GM13977 (cell line): ENCODE results near the gene C18orf32.

Experiments used
- DNase-seq: peaks from one replicate; pipeline ENCODE4 v3.0.0; 2012; ENCODE audit warnings: low spot score
- in situ Hi-C: fragments of 300-500 bp; cut with MboI; formaldehyde crosslinking; loops from one replicate; pipeline ENCODE4 v1.12.0; 2022; ENCODE audit warnings: low sequenced_read_pairs, low pct_unique_long_range_greater_than_20kb, mixed read lengths, inconsistent platforms; ENCODE audit not compliant: unreplicated experiment
- TF ChIP-seq, protein P1 (sequence below): IDR thresholded peaks from 2 replicates; pipeline ENCODE4 v1.5.1; 2012; ENCODE audit warnings: mild to moderate bottlenecking, control low read depth; ENCODE audit not compliant: insufficient read depth; ENCODE audit errors: extremely low read depth, missing control alignments

The C18orf32 gene

DNA sequence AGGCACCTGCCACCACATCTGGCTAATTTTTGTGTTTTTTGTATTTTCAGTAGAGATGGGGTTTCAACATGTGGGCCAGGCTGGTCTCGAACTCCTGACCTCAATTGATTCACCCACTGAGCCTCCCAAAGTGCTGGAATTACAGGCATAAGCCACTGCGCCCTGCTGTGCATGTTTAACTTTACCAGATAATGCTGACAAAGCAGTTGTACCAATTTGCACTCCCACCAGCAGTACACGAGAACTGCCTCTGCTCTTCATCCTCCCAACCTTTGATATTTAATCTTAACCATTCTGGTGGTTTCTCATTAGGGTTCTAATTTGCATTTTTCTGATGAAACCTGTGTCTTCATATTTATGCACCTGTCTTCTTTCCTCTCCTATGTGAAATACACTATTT is 14.6 kb downstream of the C18orf32 start:
- DNase-seq: no peak
- TF ChIP-seq, protein P1, sequence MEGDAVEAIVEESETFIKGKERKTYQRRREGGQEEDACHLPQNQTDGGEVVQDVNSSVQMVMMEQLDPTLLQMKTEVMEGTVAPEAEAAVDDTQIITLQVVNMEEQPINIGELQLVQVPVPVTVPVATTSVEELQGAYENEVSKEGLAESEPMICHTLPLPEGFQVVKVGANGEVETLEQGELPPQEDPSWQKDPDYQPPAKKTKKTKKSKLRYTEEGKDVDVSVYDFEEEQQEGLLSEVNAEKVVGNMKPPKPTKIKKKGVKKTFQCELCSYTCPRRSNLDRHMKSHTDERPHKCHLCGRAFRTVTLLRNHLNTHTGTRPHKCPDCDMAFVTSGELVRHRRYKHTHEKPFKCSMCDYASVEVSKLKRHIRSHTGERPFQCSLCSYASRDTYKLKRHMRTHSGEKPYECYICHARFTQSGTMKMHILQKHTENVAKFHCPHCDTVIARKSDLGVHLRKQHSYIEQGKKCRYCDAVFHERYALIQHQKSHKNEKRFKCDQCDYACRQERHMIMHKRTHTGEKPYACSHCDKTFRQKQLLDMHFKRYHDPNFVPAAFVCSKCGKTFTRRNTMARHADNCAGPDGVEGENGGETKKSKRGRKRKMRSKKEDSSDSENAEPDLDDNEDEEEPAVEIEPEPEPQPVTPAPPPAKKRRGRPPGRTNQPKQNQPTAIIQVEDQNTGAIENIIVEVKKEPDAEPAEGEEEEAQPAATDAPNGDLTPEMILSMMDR: no peak
- in situ Hi-C loops: no loop called here

DNA sequence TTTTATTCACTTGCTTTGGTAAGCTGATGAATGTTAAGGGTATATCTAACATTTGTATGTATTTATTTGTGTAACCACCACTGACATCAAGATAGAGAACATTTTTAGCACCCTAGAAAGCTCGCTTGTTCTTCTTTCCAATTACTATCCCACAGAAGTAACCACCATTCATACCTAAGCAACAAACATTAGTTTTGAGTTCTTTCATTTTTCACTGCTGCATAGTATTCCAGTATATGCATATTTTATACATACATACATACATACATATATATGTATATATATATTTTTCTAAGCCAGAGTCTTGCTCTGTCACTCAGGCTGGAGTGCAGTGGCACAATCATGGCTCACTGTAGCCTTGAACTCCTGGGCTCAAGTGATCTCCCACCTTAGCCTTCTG is 15.5 kb downstream of the C18orf32 start:
- in situ Hi-C loops: no loop called here
- no peak for DNase-seq
- TF ChIP-seq, protein P1: no peak

DNA sequence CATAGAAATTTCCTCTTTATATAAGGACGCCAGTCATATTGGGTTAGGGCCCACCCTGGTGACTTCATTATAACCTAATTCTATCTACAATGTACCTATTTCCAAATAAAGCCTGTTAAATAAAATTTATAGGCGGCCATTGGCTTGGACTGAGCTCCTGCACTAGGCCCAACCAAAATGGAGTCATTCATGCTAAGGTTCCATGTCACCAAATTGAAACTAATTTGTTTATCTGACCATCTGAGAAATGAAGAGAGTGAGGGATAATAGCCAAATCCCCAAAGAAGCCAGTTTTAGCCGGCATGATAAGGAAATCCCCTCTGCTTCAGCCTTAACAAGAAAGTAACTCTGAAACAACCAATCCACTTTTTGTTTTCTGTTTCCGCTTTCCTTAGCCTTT is 19.4 kb downstream of the C18orf32 start:
- TF ChIP-seq, protein P1: no peak
- no peak for DNase-seq
- in situ Hi-C loops: no loop called here

DNA sequence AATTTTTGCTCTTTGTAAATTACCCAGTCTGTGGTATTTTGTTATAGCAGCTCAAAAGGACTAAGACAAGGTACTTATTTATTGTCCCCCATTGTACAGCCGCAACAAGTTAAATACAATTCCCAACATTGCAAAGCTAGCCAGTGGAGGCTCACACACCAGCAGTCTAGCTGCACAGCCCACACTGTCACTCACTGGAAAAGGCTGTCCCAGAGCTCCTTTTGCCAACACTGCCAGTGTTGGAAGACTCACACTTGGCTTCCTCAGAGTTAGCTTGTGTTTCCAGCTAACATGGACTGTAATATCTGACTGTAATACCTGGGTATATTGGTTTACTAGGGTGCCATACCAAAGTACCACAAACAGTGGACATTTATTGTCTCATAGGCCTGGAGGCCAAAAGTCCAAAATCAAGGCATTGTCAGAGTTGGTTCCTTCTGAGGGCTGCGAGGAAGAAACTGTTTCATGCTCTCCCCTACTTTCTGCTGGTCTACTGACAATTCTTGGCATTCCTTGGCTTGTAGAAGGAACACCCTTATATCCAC is 19.9 kb downstream of the C18orf32 start:
- in situ Hi-C loops: no loop called here
- TF ChIP-seq, protein P1: no peak
- no peak for DNase-seq

DNA sequence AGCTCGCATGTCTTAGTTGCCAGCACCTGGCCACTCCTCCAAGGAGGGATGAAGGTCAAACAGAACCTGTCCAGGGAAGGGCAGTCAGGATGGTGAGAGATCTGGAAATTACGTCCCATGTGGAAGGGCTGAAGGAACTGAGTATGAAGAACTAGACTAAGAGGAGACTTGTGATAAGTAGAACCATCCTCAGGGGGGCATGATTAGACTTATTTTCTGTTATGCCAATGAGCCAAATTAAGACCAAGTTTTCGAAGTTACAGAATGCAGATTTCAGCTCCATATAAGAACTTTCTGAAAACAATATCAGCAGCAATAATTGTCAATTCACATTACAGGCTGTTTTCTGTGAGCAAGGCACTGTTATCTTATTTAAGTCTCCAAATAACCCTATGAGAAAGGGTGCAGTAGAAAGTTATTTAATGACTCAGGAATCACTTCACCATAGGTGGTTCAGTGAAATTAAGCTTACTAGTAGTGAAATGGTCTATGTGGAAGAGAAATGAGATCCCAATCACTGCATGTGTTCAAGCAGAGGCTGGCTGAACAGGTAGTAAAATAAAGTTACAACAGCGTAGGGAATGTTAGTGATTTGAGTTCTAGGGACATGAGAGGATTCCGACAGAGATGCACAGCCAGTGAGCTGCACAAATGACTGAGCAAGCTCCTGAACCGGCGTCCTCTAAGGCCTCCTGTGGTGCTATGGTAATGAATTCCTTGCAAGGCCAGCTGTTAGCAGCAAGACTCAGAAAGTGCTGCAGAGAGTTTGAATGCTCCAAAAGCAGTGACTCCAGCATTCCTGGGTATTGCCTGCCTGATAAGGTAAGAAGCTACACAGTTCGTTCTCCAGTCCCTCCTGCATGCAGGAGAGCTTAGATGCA is 22.1 kb downstream of the C18orf32 start:
- TF ChIP-seq, protein P1: no peak
- no peak for DNase-seq

DNA sequence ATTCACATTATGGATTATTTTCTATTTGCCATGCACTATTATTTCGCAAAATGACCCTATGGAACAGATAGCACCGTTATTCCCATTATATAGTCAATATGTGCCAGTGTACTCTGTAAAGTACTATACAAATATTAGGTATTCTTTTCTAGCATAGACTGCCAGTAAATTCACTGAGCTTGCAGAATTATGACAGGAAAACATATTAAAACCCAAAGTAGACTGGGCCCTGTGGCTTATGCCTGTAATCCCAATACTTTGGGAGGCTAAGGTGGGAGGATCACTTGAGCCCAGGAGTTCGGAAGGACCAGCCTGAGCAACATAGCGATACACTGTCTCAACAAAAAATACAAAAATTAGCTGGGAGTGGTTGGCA is 25.4 kb downstream of the C18orf32 start:
- in situ Hi-C loops: no loop called here
- no peak for DNase-seq
- TF ChIP-seq, protein P1: no peak

More for the DNA sequence above, 22.1 kb downstream of the C18orf32 start:
- in situ Hi-C loops: no loop called here
